Measurements from ENCODE around the gene NR6A1. TPM values are rescaled to one million over a fixed set of nuclear protein-coding genes. Genes with fewer than 3 reads are reported as not detected.
A peak's percentile ranks its signal among the peaks of the same experiment; 100 is the strongest.

Gene NR6A1
- total and polyA plus RNA-seq, 2 of the 13 experiments (the other 11 are each of a cell fraction or from before 2014, with no cell fraction given), result 28.1 to 31.5 TPM

- TF ChIP-seq REPIN1 (CRISPR knock-in tag; IDR thresholded peaks at IDR 0.05; ENCODE audit: borderline replicate concordance, low read depth) (no peak), ZSCAN21 (CRISPR knock-in tag; IDR thresholded peaks at IDR 0.05; ENCODE audit: borderline replicate concordance) (no peak), ZNF263 (CRISPR knock-in tag; IDR thresholded peaks at IDR 0.05) (no peak), EHMT2 (IDR thresholded peaks at IDR 0.05; ENCODE audit: borderline replicate concordance, low read depth, low read length) (no peak), ZNF781 (CRISPR knock-in tag; IDR thresholded peaks at IDR 0.05; ENCODE audit: borderline replicate concordance, not compliant biosample characterization) (no peak)
Observed at GRCh38 chr9:124498499-124499146, 272.5 kb downstream of the NR6A1 start (continued).

- H3K27ac ChIP-seq (ENCODE audit: extremely low read length, insufficient read depth, low read length), result peak overlapping the region; percentile 50
- no TSS peak for BruUV-seq (replicated peaks)
- CTCF ChIA-PET (ENCODE audit: low intra/inter-chr PET ratio, low total read pairs), result no interaction called here
- ATAC-seq, result peak; percentile 53
- H3K4me3 ChIP-seq (replicated peaks in 1 of 3; ENCODE audit: insufficient read depth in 1 of 3, low read depth in 2 of 3, low read length in 3 of 3), result no peak overlapping the region; a peak in 1 of 6 replicates
- POLR2A ChIA-PET, result interaction anchor here (1.3 to 1.7 kb wide), 2 partner anchors 8 to 13 kb away, joined by 3 read pairs; no protein-coding TSS in a partner anchor
- no peaks in the 10 kb centered on the region for H3K9me3 ChIP-seq (ENCODE audit: low read length)
- no peak overlapping the region for H2AFZ ChIP-seq (ENCODE audit: low read length)
- H4K20me1 ChIP-seq (ENCODE audit: insufficient read depth, low read length), result no peaks in the 10 kb centered on the region
- intact Hi-C loops (cut with micrococcal nuclease; ENCODE audit: unreplicated experiment), result no loop called here
- H3K9ac ChIP-seq (ENCODE audit: insufficient read depth, low read depth, low read length), result no peak overlapping the region
- WGBS (ENCODE audit: low lambda C conversion rate), result 51% methylated on average over 6 of the region's 6 CpGs
- no peaks in the 10 kb centered on the region for H3K79me2 ChIP-seq (ENCODE audit: insufficient read depth, low read length)
- peak overlapping the region; percentile 35; the same call in 1 of the 2 replicates for H3K4me2 ChIP-seq (ENCODE audit: low read depth, low read length)
- H3K27me3 ChIP-seq (ENCODE audit: control insufficient read depth in 1 of 2, insufficient read depth in 2 of 2, low read length in 2 of 2), result no peaks in the 10 kb centered on the region
- in situ Hi-C loops (cut with HindIII; ENCODE audit: extremely low pct_ligation_motif_present, low pct_unique_long_range_greater_than_20kb), result no loop called here
- H3K36me3 ChIP-seq (replicated peaks in 1 of 2; ENCODE audit: control insufficient read depth in 1 of 2, insufficient read depth in 2 of 2, low read length in 2 of 2), result peaks cover 10 to 15% of the 10 kb centered on the region in 2 experiments; a peak in 2 of 5 replicates
- peaks cover 27% of the 10 kb centered on the region for H3K4me1 ChIP-seq (ENCODE audit: insufficient read depth, low read length)
- DNase-seq (ENCODE audit: low spot score), result no peak
- peak; percentile 52 for FAIRE-seq
- peak; percentile 59; the same call in 1 of the 2 replicates for TF ChIP-seq ZBED4 (CRISPR knock-in tag; IDR thresholded peaks at IDR 0.05; ENCODE audit: borderline replicate concordance)
- no peak for TF ChIP-seq SKIL (CRISPR knock-in tag; IDR thresholded peaks at IDR 0.05; ENCODE audit: borderline replicate concordance)
- no peak for TF ChIP-seq ZNF367 (CRISPR knock-in tag; IDR thresholded peaks at IDR 0.05; ENCODE audit: borderline replicate concordance)
- no peak for TF ChIP-seq ZNF510 (CRISPR knock-in tag; IDR thresholded peaks at IDR 0.05; ENCODE audit: low read depth)
- 0 out of 2 replicates have a peak, but pooled peaks have one; percentile 53 for TF ChIP-seq HNF4A (CRISPR knock-in tag; IDR thresholded peaks at IDR 0.05)
- TF ChIP-seq HNF4G (IDR thresholded peaks at IDR 0.05; ENCODE audit: borderline replicate concordance, low read depth, low read length), result peak; percentile 8; the same call in 1 of the 2 replicates
- no peak for TF ChIP-seq HNF4G (CRISPR knock-in tag; IDR thresholded peaks at IDR 0.05; ENCODE audit: borderline replicate concordance, low read depth)
- peak; percentile 31; the same call in 1 of the 2 replicates for TF ChIP-seq MYC (CRISPR knock-in tag; IDR thresholded peaks at IDR 0.05; ENCODE audit: borderline replicate concordance)
Observed at GRCh38 chr9:124498040-124498439, 273.1 kb downstream of the NR6A1 start.
